Left lung (tissue), 10 donors: Measurements from ENCODE around the gene TCL1B. TPM values are rescaled to one million over a fixed set of nuclear protein-coding genes. Genes with fewer than 3 reads are reported as not detected.

Experiments used
- ATAC-seq: fragments of 200-7000 bp; cut with Tn5 transposase; one replicate; pipeline ENCODE4 v1.9.1; 2020; ENCODE audit warnings: moderate library complexity
- DNase-seq, 4 donors: peaks; one replicate each; pipeline ENCODE4 v3.0.0-alpha.2; 2013 to 2020
- H3K27ac ChIP-seq, 2 donors: fragments of 200-600 bp; sonication (generic) in 1 of 2; one replicate each; pipeline versions ENCODE4 v1.5.0 to v1.8.0; 2020 to 2021
- H3K27me3 ChIP-seq, 2 donors: fragments of 200-600 bp; sonication (generic) in 1 of 2; one replicate each; pipeline versions ENCODE4 v1.5.0 to v1.8.0; 2020 to 2021
- H3K36me3 ChIP-seq, 2 donors: fragments of 200-600 bp; sonication (generic) in 1 of 2; one replicate each; pipeline versions ENCODE4 v1.5.0 to v1.8.0; 2020 to 2021
- H3K4me1 ChIP-seq, 2 donors: fragments of 200-600 bp; one replicate each; pipeline ENCODE4 v1.8.0; 2021
- H3K4me3 ChIP-seq, 2 donors: fragments of 200-600 bp; sonication (generic) in 1 of 2; one replicate each; pipeline versions ENCODE4 v1.5.0 to v1.8.0; 2020 to 2021; ENCODE audit warnings: mild to moderate bottlenecking in 1 of 2
- H3K9me3 ChIP-seq, 2 donors: fragments of 200-600 bp; sonication (generic) in 1 of 2; one replicate each; pipeline versions ENCODE4 v1.5.0 to v1.8.0; 2020 to 2021
- CTCF ChIP-seq, 2 donors: fragments of 200-600 bp; sonication (generic) in 1 of 2; IDR thresholded peaks; one replicate each; pipeline versions ENCODE4 v1.5.0 to v1.8.0; 2021; ENCODE audit warnings: antibody characterized with exemption in 2 of 2
- intact Hi-C, 2 donors: fragments of 100-400 bp; cut with DNase I; formaldehyde crosslinking; loops; one replicate each; pipeline versions ENCODE4 v1.11.2 to v1.14.2; 2022
- polyA plus RNA-seq, 6 donors: library from polyadenylated mRNA; unstranded; fragments of 120-200 nt; gene quantifications; one replicate each; pipeline ENCODE4 v1.2.1, GENCODE V29; 2013; ENCODE audit not compliant: insufficient read length in 6 of 6
- total RNA-seq, 2 donors: library from RNA; stranded (reverse); fragmentation: NEBNext Ultra II Directional; extraction: Animal tissue kit (Norgen Biotek cat#: 25700); gene quantifications; one replicate each; pipeline ENCODE4 v1.2.1, GENCODE V29; 2021
- donor health status: DM: no; HTN: yes; CAD: no.
- donor health status: DM: no; HTN: no; CAD: no.

Gene TCL1B
- total and polyA plus RNA-seq, 8 donors, result 0.28 TPM; not detected in 7

DNA sequence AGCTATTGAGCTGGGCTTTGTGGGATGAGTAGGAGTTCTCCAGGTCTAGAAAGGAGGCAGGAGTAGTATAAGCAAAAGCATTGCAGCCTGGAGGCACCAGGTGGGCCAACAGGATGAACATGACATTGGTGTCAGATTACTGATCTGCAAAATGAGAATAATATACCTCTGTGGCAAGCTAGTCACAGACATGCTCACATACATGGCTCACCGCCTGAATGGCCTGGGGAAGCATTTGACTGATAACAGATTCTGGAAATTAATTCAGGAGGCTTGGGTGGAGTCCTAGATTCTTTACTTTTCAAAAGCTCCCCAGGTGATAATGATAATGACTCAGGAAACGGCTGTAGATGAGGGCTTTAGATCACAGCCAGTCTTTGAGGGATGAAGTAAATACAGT lies 709 bp downstream of the TCL1B start:
- H3K4me1 ChIP-seq, result no peaks in the 10 kb centered on the region
- no peak for ATAC-seq
- H3K36me3 ChIP-seq, result no peaks in the 10 kb centered on the region
- H3K9me3 ChIP-seq, result no peaks in the 10 kb centered on the region
- intact Hi-C loops, result no loop called here
- DNase-seq, result no peak
- no peak overlapping the region for H3K4me3 ChIP-seq
- peaks cover 0 to 24% of the 10 kb centered on the region in 2 donors for H3K27me3 ChIP-seq
- no peak overlapping the region for H3K27ac ChIP-seq
- TF ChIP-seq CTCF (IDR thresholded peaks at IDR 0.05), result no peak

DNA sequence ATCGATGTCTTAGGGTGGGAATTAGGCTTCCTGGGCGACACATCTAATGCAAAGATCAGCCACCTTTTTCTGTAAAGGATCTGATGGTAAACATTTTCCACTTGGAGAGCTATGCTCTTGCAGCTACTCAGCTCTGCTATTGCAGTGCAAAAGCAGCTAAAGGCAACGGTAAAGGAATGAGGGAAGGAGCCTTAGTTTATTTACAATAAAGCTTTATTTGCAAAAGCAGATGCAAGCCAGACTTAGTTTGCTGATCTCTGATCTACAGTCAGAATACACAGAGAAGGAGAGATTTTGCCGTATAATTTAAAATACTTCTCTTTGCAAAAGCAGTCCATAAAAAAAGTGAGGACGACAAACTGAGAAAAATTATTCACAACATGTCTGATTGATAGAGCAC lies 3.2 kb downstream of the TCL1B start:
- H3K4me3 ChIP-seq, result no peak overlapping the region
- H3K9me3 ChIP-seq, result no peaks in the 10 kb centered on the region
- DNase-seq, result no peak
- H3K27me3 ChIP-seq, result peaks cover 0 to 22% of the 10 kb centered on the region in 2 donors
- H3K27ac ChIP-seq, result no peak overlapping the region
- intact Hi-C loops, result no loop called here
- H3K36me3 ChIP-seq, result no peaks in the 10 kb centered on the region
- no peak for ATAC-seq
- H3K4me1 ChIP-seq, result no peaks in the 10 kb centered on the region
- no peak for TF ChIP-seq CTCF (IDR thresholded peaks at IDR 0.05)

GRCh38 chr14:95690815-95691214 lies 4.6 kb downstream of the TCL1B start:
- H3K36me3 ChIP-seq, result no peaks in the 10 kb centered on the region
- TF ChIP-seq CTCF (IDR thresholded peaks at IDR 0.05), result no peak
- no peaks in the 10 kb centered on the region for H3K4me1 ChIP-seq
- DNase-seq, result no peak
- no peak overlapping the region for H3K27ac ChIP-seq
- no peak for ATAC-seq
- peaks cover 0 to 20% of the 10 kb centered on the region in 2 donors for H3K27me3 ChIP-seq
- H3K4me3 ChIP-seq, result no peak overlapping the region
- intact Hi-C loops, result no loop called here
- no peaks in the 10 kb centered on the region for H3K9me3 ChIP-seq

- H3K9me3 ChIP-seq, result no peaks in the 10 kb centered on the region
- peaks cover 0 to 19% of the 10 kb centered on the region in 2 donors for H3K27me3 ChIP-seq
- ATAC-seq, result no peak
- H3K27ac ChIP-seq, result no peak overlapping the region
- no peak for DNase-seq
- TF ChIP-seq CTCF (IDR thresholded peaks at IDR 0.05), result no peak
- H3K4me1 ChIP-seq, result no peaks in the 10 kb centered on the region
- H3K36me3 ChIP-seq, result no peaks in the 10 kb centered on the region
- intact Hi-C loops, result no loop called here
- H3K4me3 ChIP-seq, result no peak overlapping the region
These were observed 5.4 kb downstream of the TCL1B start for GRCh38 chr14:95691591-95691990.

DNA sequence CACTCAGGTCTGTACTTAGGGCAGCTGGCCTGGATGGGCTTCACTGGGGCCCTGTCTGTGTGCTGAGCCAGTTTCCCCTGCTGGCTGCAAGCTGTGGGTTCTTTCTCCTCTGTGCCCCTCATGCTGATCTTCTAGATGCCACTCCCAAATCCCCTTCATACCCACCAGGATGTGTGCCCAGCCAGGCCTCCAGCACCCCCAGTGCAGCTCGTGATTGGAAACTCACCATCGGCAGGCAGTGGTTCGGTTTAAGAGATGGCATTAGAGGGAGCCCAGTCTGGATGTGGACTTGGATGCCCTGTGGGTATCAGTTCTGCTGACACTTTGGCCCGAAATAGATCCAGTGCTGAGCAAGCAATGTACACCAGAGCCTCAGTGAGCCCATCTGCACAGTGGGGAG lies 5.9 kb downstream of the TCL1B start:
- DNase-seq, result no peak
- Histone ChIP-seq H3K4me3 (no peak overlapping the region), H3K27me3 (peaks cover 0 to 20% of the 10 kb centered on the region in 2 donors), H3K9me3 (no peaks in the 10 kb centered on the region), H3K27ac (no peak overlapping the region), H3K4me1 (no peaks in the 10 kb centered on the region), H3K36me3 (no peaks in the 10 kb centered on the region)
- ATAC-seq, result no peak
- intact Hi-C loops, result no loop called here
- TF ChIP-seq CTCF (IDR thresholded peaks at IDR 0.05), result no peak
